Lower leg skin (tissue), 4 donors: ENCODE measurements around the gene PACS1. TPM values are rescaled to one million over a fixed set of nuclear protein-coding genes. Genes with fewer than 3 reads are reported as not detected.

Source experiments
- DNase-seq, 2 donors: peaks; one replicate each; pipeline ENCODE4 v3.0.0-alpha.2; 2019; ENCODE audit warnings: low spot score in 2 of 2
- H3K4me3 ChIP-seq: fragments of 200-600 bp; sonication (generic); 2 replicates; pipeline ENCODE4 v1.5.1; 2017; ENCODE audit warnings: mild to moderate bottlenecking, low read depth; ENCODE audit not compliant: poor library complexity, severe bottlenecking
- POLR2A ChIP-seq, 2 donors: fragments of 450-650 bp; IDR thresholded peaks; one replicate each; pipeline ENCODE4 v1.6.1; 2016 to 2017; ENCODE audit warnings: antibody characterized with exemption in 2 of 2, mild to moderate bottlenecking in 1 of 2, moderate library complexity in 1 of 2
- WGBS, 2 donors: methylation state at CpG; one replicate each; pipeline ENCODE4 v1.1.5; 2018; 5-methylcytosine and 5-hydroxymethylcytosine counted together
- intact Hi-C: fragments of 100-400 bp; cut with DNase I; formaldehyde crosslinking; loops from one replicate; pipeline ENCODE4 v1.15.0; 2023; ENCODE audit warnings: low total_unique reads
- total RNA-seq, 4 donors: library from RNA; depleted of rRNA; stranded (reverse); fragments of >200 nt; gene quantifications; one replicate each; pipeline ENCODE4 v1.1.0, GENCODE V29; 2016
- TF ChIP-seq, protein P1 (sequence below), 3 donors: fragments of 450-650 bp; IDR thresholded peaks; one replicate each; pipeline ENCODE4 v1.5.1; 2016; ENCODE audit warnings: antibody characterized with exemption in 3 of 3, mild to moderate bottlenecking in 3 of 3, moderate library complexity in 2 of 3

PACS1 gene
- total RNA-seq, 4 donors from 2014 or later, result 26.7 to 41.1 (median 32.4) TPM

DNA sequence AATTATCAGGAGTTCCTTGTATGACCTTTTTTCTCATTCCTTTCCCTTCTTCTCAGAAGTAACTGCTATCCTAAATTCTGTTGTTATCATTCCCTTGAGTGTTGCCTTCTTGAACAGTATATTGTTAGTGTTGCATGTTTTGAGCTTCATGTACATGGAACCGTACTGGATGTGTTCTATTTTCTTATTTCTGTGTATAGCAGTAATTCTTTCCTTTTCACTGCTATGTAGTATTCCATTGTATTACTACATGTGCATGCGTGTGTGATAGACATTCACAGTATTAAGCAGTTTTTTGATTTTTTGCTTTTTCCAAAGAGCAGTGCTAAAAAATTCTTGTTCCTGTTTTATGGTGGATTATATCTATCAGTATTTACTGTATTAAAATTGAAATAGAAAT lies 108.1 kb downstream of the PACS1 start:
- no peak for TF ChIP-seq POLR2A (IDR thresholded peaks at IDR 0.05)
- TF ChIP-seq, protein P1, sequence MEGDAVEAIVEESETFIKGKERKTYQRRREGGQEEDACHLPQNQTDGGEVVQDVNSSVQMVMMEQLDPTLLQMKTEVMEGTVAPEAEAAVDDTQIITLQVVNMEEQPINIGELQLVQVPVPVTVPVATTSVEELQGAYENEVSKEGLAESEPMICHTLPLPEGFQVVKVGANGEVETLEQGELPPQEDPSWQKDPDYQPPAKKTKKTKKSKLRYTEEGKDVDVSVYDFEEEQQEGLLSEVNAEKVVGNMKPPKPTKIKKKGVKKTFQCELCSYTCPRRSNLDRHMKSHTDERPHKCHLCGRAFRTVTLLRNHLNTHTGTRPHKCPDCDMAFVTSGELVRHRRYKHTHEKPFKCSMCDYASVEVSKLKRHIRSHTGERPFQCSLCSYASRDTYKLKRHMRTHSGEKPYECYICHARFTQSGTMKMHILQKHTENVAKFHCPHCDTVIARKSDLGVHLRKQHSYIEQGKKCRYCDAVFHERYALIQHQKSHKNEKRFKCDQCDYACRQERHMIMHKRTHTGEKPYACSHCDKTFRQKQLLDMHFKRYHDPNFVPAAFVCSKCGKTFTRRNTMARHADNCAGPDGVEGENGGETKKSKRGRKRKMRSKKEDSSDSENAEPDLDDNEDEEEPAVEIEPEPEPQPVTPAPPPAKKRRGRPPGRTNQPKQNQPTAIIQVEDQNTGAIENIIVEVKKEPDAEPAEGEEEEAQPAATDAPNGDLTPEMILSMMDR (IDR thresholded peaks at IDR 0.05), result no peak
- no peak overlapping the region for H3K4me3 ChIP-seq
- DNase-seq, result no peak
- intact Hi-C loops, result loop anchor here (5.0 kb wide), 1 partner anchor 431 kb away; no protein-coding TSS in a partner anchor
- WGBS, 2 donors, result 97 to 99% methylated on average over 2 of the region's 2 CpGs

DNA sequence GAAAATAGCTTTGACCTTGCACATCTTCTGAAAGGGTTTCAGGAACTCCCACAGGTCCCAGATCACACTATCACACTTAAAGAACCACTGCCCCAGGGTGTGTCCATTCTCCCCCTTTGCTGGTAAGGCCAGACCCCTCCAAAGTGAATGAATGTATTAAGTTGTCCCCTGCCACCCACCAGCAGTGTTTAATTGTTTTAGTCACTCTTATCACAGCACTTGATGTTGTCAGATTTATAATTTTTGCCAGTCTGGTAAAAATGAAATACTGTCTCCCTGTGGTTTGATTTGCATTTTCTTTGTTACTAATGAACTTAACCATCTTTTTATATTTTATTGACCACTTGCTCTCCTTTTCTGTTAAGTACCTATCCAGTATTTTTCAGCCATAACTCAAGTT lies 108.8 kb downstream of the PACS1 start:
- H3K4me3 ChIP-seq, result no peak overlapping the region
- no peak for TF ChIP-seq POLR2A (IDR thresholded peaks at IDR 0.05)
- TF ChIP-seq, protein P1 (IDR thresholded peaks at IDR 0.05), result no peak
- intact Hi-C loops, result loop anchor here (5.0 kb wide), 1 partner anchor 432 kb away; no protein-coding TSS in a partner anchor
- no peak for DNase-seq

DNA sequence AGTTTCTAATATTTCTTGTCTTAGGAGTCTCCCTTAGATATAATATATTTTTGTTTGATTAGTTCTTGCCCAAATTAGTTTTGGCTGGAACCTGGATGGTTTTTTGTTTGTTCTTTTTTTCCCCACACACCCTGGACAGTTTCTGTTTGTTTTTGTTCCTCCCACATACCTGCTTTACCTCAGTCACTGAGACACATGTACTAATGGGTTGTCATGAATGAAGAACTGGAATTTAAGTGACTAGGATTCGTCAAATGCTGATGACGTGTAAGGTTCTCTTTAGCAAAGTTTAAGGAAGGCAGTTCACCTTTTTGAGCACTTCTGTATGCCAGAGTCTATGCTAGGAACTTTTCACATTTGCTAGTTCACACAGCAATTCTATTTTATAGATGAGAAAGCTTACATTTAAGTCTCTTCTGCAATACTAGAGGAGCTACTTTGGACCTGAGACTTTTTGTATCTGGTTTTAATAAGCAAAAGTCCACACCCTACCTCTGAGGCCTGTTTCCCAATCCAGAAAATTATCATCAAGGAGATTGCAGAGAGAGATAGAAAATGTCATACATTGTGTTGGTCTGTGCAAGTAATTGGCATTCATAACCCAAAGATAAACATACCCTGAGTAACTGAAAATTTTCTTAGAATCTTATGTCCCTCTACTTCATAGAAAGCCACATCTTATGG lies 111.7 kb downstream of the PACS1 start:
- 55 to 62% methylated on average over 2 of the region's 2 CpGs for WGBS, 2 donors
- TF ChIP-seq, protein P1 (IDR thresholded peaks at IDR 0.05), result no peak
- TF ChIP-seq POLR2A (IDR thresholded peaks at IDR 0.05), result no peak
- intact Hi-C loops, result no loop called here

DNA sequence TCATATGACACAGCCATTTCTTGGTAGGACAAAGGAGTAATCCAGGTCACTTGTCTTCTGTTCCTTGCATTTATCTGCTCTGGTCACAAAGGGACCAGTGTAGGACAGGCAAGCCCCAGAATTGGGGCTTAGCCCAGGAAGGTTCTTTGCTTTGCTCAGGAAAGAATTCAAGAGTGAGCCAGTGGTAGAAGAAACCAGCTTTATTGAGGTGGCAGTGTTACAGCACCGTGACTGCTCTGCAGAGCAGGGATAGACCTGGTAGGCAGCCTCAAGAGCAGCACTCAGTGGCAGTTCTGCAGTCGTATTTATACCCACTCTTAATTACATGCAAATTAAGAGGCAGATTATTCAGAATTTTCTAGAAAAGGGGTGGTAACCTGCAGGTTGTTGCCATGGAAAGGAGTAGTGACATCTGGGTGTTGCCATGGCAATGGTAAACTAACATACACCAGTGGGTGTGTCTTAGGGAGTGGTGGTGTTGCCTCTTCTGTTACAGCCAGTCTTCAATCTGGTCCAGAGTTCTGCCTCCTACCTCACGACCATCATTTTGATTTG lies 113.5 kb downstream of the PACS1 start:
- DNase-seq, result no peak
- TF ChIP-seq POLR2A (IDR thresholded peaks at IDR 0.05), result no peak
- TF ChIP-seq, protein P1 (IDR thresholded peaks at IDR 0.05), result no peak
- intact Hi-C loops, result no loop called here
- WGBS, 2 donors, result 60 to 67% methylated on average over 3 of the region's 3 CpGs
- no peak overlapping the region for H3K4me3 ChIP-seq

More for the DNA sequence above, 111.7 kb downstream of the PACS1 start:
- H3K4me3 ChIP-seq, result no peak overlapping the region
- no peak for DNase-seq

DNA sequence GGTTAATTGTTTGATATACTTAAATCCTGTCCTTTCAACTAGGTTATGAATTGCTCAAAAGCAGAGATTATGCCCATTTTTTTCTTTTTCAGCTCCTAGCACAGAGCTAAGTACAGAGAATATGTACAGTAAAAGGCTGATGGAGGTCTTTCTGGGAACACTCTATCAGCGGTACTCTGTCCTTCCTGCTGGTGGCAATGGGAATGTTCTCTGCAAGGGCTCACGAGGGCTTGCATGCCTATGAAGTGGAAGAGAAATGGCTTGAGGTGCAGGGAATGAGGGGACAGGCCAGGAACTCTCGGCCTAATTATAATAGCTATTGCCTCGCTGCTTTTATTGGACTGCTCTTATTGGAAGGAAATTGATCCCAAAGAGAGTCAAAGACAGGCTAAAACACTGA lies 114.7 kb downstream of the PACS1 start:
- DNase-seq, result no peak
- intact Hi-C loops, result no loop called here
- TF ChIP-seq POLR2A (IDR thresholded peaks at IDR 0.05), result no peak
- TF ChIP-seq, protein P1 (IDR thresholded peaks at IDR 0.05), result no peak
- 94 to 95% methylated on average over 4 of the region's 4 CpGs for WGBS, 2 donors
- no peak overlapping the region for H3K4me3 ChIP-seq
